HG02885 (cell line): ENCODE measurements around the gene ALB.

Experiments
- ATAC-seq: cut with Tn5 transposase; IDR thresholded peaks from one replicate; pipeline ENCODE4 v1.9.1; 2021; ENCODE audit warnings: mild to moderate bottlenecking; ENCODE audit not compliant: unreplicated experiment, poor library complexity

ALB gene

DNA sequence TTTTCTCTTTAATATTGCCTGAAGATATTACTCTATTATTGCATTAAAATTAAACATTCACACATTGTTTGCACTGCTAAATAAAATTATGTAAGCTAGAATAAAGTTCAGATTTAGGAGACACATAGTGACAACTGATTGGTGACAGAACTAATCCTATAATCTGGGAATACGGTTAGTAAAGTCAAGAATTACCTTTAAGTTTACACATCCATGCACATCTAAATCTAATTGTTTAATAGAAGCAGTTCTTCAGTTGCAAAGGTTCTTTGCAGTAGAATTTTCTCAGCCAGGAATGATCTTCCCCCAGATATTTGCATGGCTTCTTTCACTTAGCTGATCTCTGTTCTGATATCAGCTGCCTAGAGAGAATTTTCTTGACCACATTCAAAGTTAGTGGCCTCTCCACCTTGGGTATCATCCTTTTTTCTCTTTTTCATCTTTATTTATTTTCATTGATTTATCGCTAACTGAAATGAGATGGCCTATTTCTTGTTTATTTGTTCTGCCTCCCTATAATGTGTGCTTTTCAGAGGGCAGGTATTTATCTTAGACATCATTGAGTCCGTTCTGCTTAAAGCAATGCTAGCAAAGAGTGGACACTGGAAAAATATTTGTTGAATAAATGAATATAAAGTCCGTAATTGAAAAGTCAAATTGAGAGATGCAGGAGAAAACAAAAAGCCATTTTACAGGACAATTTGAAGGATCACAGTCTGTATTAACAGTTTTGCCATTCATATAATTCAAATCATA, 44.5 kb downstream of the ALB start:
- no peak for ATAC-seq

DNA sequence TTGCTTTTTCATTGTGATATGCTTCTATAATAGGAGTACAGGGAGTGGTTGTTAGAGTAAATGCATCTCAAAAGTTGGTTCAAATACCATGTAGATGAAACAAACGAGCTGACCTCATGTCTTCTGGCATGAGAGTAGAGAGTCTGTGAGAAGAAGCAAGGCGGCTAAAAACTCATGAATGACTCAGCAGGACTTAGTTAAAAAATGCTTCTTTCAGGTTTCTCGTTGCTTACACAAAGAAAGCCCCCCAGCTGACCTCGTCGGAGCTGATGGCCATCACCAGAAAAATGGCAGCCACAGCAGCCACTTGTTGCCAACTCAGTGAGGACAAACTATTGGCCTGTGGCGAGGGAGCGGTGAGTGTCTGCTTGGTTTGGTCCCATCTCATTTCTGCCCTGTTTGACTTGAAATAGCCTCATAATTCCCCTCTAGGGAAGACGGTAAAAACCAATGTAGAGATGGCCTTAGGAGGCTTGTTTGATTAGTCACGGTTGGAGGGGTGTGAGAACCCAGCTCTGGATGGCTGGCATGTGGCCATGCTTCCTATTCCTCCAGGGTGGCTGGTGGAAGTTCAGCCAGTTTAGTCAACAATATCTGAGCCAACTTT, 46.4 kb downstream of the ALB start:
- ATAC-seq, result no peak

DNA sequence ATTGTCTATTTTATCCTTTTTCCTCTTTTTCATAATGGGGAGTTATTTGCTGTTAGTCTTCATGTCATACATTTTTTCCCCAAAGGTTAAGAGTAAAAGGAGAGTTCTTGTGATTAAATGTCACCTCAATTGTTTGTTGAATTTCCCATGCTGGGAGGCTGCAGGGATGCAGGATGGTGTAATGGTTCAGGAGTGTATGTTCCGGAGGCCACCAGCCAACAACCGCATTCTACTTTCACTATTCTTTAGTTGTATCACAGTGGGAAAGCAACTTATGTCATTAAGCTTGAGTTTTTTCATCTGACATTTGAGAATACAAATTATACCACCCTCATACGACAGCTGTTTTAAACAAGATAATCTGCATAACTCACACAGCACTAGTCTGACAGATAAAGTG, 47.3 kb downstream of the ALB start:
- no peak for ATAC-seq

DNA sequence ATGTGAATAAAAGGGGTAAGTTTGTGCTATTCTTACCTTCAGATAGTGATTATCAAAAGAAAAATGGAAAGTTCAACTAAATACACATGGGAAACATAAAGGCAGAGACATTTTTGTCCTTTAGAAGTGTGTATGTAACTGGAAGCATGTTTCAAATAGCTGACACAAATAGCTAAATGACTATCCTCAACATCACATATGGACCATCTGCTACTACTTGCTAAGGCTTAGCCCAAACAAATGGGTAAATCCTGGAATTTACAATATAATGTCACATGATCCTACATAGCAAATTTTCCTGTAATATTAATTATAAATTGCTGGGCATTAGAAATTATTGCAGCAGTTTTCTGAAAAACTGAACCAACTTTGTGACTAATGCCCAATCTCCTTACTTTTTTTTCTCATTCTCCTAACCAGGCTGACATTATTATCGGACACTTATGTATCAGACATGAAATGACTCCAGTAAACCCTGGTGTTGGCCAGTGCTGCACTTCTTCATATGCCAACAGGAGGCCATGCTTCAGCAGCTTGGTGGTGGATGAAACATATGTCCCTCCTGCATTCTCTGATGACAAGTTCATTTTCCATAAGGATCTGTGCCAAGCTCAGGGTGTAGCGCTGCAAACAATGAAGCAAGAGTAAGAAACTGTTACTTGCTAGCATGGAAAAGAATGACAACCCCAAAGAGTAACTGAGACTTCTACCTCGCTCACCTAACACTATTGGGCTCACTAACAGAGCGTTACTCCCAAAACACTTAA, 48.1 kb downstream of the ALB start:
- ATAC-seq, result no peak

DNA sequence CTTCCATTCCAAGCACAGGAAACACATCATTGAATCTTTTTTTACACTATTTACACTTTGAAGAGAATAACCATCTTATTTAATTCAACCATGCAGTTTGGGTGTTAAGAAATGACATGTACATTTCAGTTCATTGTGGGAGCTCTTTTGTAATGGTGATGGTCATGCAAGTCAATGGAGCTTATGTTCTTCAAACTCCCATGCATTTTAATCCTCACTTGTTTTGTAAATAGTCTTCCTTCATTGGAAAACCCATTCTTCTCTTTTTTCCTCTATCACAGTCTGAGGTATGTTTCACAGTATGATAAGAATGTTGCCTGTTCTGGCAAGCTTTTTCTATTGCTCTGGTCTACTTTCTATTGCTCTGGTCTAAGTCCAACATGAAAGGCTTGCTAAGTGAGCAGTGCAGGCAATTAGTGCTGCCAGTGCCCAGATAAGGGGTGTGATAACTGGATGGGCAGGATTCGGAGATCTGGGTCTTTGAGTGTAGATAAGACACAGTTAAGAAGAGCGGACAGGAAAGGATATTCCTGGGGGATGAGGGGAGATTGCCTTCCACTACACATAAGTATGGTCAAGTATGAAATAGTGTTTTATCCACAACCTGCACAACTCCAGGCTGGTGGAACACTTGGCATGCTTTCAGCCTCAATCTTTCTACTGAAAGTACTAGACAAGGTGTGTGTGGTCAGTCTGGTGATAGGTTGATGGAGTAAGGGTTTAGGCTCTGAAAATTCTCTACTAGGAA, 49.0 kb downstream of the ALB start:
- no peak for ATAC-seq

DNA sequence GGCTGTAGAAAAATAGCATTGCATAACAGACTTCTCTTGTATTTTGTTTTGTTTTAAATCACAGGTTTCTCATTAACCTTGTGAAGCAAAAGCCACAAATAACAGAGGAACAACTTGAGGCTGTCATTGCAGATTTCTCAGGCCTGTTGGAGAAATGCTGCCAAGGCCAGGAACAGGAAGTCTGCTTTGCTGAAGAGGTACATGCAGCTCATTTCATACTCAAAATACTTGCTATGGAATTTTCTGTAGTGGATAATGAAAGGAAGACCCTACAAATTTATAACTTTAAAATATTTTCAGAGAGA, 49.6 kb downstream of the ALB start:
- ATAC-seq, result no peak

DNA sequence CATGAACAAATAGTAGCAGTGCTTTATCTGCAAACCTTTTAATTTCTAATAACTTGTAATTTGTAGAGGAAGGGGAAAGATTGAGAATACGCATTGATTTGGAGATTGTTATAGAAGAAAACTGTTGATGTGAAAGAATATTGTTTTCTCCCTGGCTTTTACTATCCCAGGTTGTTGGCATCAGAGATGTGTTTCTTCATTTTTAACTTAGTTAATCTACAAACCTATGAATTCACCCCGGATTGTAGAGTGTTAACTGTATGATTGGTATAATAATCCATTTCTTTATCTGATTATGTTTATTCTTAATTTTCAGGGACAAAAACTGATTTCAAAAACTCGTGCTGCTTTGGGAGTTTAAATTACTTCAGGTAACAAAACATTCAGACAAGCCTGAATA, 50.8 kb downstream of the ALB start:
- ATAC-seq, result no peak

DNA sequence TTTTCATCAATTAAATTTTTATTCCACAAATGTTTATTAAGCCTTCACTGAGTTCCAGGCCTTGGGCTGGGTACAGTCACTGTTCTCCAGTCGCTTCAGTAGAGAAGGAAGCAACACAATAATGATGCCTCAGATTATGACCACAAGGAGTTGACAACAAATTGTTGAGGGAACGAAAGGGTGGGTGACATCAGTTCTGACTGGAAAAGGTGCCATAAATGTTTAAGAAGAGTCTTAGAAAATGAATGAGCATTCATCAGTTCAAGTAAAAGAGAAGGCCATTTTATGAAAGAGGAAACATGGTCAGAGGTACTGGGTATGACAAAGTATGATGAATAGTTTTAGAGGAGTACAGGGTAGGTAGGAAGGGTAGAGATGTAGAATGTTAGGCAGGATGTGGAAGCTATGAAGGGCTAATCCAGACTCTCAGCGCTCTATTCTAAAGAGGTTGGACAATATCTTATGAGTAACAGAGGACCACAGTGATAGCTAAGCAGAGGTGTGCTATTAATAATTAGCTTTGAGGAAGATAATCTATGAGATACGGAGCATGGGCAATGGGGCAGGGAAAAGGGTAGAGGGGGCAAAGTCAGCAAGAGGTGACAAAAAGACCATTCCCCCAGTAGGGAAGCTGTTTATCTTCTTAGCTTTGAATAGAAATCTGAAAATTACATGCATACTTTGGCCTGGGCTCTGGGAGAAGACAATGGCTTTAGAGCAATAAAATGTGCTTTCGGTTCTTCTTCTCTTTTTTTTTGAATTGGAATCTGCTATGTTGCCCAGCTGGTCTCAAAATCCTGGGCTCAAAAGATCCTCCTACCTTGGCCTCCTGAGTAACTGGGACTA, 52.3 kb downstream of the ALB start:
- no peak for ATAC-seq

DNA sequence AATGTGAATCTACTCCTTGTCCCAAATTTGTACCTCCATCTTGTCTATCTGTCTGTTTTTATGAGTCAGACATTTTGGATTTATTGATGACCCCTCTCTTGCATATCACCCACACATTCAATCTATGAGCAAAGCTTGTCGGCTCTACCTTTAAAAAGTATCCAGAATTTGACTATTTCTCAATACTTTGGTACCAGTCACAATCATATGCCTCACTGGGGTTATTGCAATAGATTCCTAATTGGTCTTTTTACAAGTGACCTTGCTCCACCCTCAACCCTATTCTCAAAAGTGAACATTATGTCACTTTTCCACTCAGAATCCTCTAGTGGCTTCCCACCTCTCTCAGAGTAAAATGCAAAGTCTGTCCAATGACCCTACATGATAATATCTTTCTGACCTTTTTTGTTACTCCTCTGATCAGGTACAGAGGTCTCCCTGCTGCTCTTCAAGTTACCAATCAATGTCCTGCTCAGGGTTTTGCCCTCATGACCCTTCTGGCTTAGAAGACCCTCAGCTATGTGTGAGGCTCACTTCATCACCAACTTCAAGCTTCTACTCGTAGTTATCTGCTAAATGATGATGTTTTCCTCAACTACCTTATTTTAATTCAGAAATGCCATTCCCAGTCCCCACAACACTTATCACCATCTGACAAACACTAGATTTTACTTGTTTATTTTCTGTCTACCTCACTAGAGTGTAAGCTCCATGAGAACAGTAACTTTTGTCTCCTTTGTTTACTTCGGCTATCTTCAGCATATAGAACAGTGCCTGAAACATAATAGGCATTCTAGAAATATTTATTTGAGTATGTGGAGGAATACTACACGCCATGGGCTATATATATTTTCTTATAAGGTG, 54.3 kb downstream of the ALB start:
- ATAC-seq, result no peak

DNA sequence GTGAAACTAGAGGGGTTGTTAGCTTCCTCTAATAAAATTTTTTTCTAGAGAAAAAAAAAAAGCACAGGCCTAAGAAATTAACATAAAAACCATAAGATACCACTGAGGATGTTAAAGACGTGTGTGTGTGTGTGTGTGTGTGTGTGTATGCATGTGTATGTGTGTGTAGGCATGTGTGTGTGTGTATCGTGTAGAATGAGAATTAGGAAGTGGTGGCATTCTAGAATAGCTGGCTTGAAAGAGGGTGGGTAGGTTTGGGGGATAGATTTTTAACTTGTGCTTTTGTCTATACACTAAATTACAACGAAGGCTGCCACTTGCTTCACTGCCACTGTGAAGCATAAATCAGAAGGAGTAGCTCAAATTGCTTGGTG, 54.9 kb downstream of the ALB start:
- no peak for ATAC-seq

DNA sequence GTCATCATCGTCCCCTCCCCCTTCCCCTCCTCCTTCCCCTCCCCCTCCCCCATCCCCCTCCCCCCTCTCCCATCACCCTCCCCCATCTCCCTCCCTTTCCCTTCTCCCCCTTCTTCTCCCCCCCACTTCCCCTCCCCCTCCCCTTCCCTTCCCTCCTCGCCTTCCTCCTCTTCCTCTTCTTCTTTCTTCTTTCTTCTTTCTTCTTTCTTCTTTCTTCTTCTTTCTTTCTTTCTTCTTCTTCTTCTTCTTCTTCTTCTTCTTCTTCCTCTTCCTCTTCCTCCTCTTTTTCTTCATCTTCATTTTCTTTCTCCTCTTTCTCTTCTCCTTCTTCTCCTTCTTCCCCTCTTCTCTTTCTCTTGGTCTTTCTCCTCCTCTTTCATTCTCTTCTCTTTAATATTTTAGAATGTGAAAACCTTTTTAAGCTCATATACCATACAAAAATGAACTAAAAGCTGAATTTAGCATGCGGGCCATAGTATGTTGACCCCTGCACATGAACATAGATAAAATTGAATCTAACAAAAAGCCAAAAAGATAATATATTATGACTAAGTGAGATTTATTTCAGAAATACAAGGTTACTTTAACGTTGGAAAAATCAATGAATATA, 56.9 kb downstream of the ALB start:
- no peak for ATAC-seq

DNA sequence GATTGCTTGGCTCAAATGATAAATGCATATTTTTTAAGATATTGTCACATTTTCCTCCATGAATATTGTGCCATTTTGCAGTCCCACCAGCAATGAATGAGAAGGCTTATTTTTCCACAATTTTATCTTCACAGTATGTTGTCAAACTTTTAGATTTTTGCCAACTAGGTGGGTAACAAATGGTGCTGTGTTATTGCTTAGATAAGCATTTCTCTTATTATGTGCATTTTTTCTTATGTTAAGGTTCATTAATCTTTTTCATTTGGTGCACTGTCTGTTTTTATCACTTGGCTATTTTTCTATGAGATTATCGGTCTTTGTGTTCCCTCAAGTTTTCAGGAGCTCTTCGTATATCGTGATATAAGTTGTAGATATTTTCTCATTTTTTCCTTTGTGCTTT, 64.1 kb downstream of the ALB start:
- no peak for ATAC-seq

DNA sequence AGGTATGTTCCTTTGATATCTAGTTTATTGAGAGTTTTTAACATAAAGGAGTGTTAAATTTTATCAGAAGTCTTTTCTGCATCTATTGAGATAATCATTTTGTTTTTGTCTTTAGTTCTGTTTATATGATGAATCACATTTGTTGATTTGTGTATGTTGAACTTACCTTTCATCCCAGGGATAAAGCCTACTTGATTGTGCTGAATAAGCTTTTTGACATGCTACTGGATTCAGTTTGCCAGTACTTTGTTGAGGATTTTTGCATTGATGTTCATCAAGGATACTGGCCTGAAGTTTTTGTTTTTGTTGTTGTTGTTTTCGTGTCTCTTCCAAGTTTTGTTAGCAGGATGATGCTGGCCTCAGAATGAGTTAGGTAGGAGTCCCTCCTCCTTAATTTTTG, 66.6 kb downstream of the ALB start:
- ATAC-seq, result no peak
